ENCODE results near the gene AASDH. TPM values are rescaled to one million over a fixed set of nuclear protein-coding genes. Genes with fewer than 3 reads are reported as not detected.

AASDH gene
- total RNA-seq, 1 donor from 2014 or later, result 7.3 TPM

DNA sequence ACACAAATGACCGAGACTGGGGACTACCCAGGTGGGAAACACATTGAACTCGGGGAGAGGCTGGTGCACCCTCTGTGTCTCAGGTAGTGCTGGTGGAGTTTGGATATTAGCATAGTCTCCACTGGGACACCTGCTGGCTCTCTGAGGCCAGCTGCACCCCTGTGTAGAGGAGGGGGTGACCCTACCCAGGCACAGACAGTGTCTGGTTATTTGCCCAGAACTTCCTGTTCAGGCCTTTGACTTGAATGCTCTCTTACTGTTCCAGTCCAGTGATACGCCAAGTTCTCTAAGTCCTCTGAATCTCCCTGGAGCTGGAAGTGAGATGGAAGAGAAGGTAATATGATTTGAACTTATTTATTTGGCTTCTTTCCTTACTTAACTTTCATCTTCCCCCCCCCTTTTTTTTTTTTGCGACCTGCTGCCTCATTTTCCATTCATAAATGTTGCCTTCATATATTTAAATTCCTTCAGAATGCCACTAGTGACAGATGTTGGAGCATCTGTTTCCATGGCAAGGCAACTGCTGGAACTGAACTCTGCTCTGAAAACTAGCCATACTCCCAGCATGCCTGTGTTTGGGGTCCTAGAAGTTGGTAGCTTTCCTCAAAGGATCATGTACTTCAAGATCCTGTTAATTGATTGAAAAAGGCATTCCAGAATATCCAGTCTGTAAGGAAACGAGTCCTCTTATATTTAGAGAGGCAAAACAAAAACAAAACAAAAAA is 76.7 kb downstream of the AASDH start:
- peaks cover 3% of the 10 kb centered on the region for H3K4me1 Mint-ChIP-seq (ENCODE audit: low read depth, unreplicated experiment)

DNA sequence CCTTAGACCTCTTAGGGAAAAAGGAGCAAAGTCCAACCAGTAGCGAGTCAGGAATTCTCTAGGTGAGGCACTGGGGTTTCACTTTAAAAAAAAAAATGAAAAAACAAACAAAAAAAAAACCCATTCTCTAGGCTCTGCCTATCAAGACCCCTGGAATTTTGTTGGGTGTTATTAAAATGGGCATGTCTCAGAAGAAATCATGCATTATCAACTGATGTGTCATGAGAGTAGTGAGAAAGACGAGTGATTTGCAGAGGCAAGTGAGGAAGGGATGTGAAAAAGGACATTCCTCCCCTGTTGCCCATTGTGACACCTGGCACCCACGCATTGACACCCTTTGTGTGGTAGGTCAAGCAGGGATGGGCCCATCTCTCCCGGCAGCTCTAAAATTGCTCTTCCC is 78.9 kb downstream of the AASDH start:
- no peaks in the 10 kb centered on the region for H3K36me3 Mint-ChIP-seq (ENCODE audit: low read depth, unreplicated experiment)

More for the DNA sequence above, 76.7 kb downstream of the AASDH start:
- FAIRE-seq, result no peak
- Histone ChIP-seq H3K27ac (ENCODE audit: low read depth, low read length) (no peak overlapping the region), H3K36me3 (ENCODE audit: insufficient read depth, low read length) (no peaks in the 10 kb centered on the region), H2AFZ (ENCODE audit: low read depth, low read length) (no peak overlapping the region), H4K20me1 (ENCODE audit: insufficient read depth, low read length) (no peaks in the 10 kb centered on the region), H3K9ac (ENCODE audit: low read length) (no peak overlapping the region), H3K79me2 (ENCODE audit: insufficient read depth, low read length) (no peaks in the 10 kb centered on the region), H3K9me3 (ENCODE audit: insufficient read depth, low read depth, low read length) (no peaks in the 10 kb centered on the region), H3K27me3 (ENCODE audit: insufficient read depth, low read length) (no peaks in the 10 kb centered on the region), H3K4me2 (ENCODE audit: low read length) (no peak overlapping the region), H3K4me3 (ENCODE audit: insufficient read depth, low read depth, low read length) (no peak overlapping the region), H3K4me1 (ENCODE audit: insufficient read depth, low read length) (peaks cover 8% of the 10 kb centered on the region)
- H3K27me3 Mint-ChIP-seq (ENCODE audit: low read depth, unreplicated experiment), result no peaks in the 10 kb centered on the region
- H3K27ac Mint-ChIP-seq (ENCODE audit: unreplicated experiment), result no peak overlapping the region
- no peak overlapping the region for H3K4me3 Mint-ChIP-seq (ENCODE audit: unreplicated experiment)
- no peak for TF ChIP-seq EZH2 (IDR thresholded peaks at IDR 0.05; ENCODE audit: insufficient read depth, low read length)
- TF ChIP-seq, protein P1, sequence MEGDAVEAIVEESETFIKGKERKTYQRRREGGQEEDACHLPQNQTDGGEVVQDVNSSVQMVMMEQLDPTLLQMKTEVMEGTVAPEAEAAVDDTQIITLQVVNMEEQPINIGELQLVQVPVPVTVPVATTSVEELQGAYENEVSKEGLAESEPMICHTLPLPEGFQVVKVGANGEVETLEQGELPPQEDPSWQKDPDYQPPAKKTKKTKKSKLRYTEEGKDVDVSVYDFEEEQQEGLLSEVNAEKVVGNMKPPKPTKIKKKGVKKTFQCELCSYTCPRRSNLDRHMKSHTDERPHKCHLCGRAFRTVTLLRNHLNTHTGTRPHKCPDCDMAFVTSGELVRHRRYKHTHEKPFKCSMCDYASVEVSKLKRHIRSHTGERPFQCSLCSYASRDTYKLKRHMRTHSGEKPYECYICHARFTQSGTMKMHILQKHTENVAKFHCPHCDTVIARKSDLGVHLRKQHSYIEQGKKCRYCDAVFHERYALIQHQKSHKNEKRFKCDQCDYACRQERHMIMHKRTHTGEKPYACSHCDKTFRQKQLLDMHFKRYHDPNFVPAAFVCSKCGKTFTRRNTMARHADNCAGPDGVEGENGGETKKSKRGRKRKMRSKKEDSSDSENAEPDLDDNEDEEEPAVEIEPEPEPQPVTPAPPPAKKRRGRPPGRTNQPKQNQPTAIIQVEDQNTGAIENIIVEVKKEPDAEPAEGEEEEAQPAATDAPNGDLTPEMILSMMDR (IDR thresholded peaks at IDR 0.05; ENCODE audit: insufficient read depth, low read depth, low read length), result no peak
- no peaks in the 10 kb centered on the region for H3K9me3 Mint-ChIP-seq (ENCODE audit: unreplicated experiment)
- no peak for DNase-seq (ENCODE audit: low read depth)
- H3K36me3 Mint-ChIP-seq (ENCODE audit: low read depth, unreplicated experiment), result peaks cover 4% of the 10 kb centered on the region

More for the DNA sequence above, 78.9 kb downstream of the AASDH start:
- DNase-seq (ENCODE audit: low read depth), result no peak
- H3K4me3 ChIP-seq (ENCODE audit: insufficient read depth, low read depth, low read length), result no peak overlapping the region
- no peaks in the 10 kb centered on the region for H3K27me3 Mint-ChIP-seq (ENCODE audit: low read depth, unreplicated experiment)
- no peak for FAIRE-seq
- H3K9ac ChIP-seq (ENCODE audit: low read length), result no peak overlapping the region
- no peaks in the 10 kb centered on the region for H3K9me3 Mint-ChIP-seq (ENCODE audit: unreplicated experiment)
- H3K4me1 ChIP-seq (ENCODE audit: insufficient read depth, low read length), result peaks cover 9% of the 10 kb centered on the region
- H3K4me1 Mint-ChIP-seq (ENCODE audit: low read depth, unreplicated experiment), result peaks cover 5% of the 10 kb centered on the region
- H3K27ac Mint-ChIP-seq (ENCODE audit: unreplicated experiment), result no peak overlapping the region
- no peaks in the 10 kb centered on the region for H3K9me3 ChIP-seq (ENCODE audit: insufficient read depth, low read depth, low read length)
- TF ChIP-seq, protein P1 (IDR thresholded peaks at IDR 0.05; ENCODE audit: insufficient read depth, low read depth, low read length), result no peak
- no peak for TF ChIP-seq EZH2 (IDR thresholded peaks at IDR 0.05; ENCODE audit: insufficient read depth, low read length)
- H2AFZ ChIP-seq (ENCODE audit: low read depth, low read length), result no peak overlapping the region
- H3K79me2 ChIP-seq (ENCODE audit: insufficient read depth, low read length), result no peaks in the 10 kb centered on the region
- H3K36me3 ChIP-seq (ENCODE audit: insufficient read depth, low read length), result no peaks in the 10 kb centered on the region
- no peaks in the 10 kb centered on the region for H4K20me1 ChIP-seq (ENCODE audit: insufficient read depth, low read length)
- H3K4me2 ChIP-seq (ENCODE audit: low read length), result no peak overlapping the region
- H3K27ac ChIP-seq (ENCODE audit: low read depth, low read length), result no peak overlapping the region
- no peaks in the 10 kb centered on the region for H3K27me3 ChIP-seq (ENCODE audit: insufficient read depth, low read length)
- H3K4me3 Mint-ChIP-seq (ENCODE audit: unreplicated experiment), result no peak overlapping the region
